Stimulated activated CD8-positive, alpha-beta memory T cell treated with anti-CD3 and anti-CD28 coated beads, Interleukin-12 subunit alpha, Interleukin-12 subunit beta, amount 100 ng/mL, for 24 hours (primary cell): ENCODE data around the gene ABCF1.

ENCODE experiments used
- DNase-seq: peaks from one replicate; pipeline ENCODE4 v3.0.0-alpha.2; 2020; ENCODE audit errors: extremely low read depth

The ABCF1 gene

DNA sequence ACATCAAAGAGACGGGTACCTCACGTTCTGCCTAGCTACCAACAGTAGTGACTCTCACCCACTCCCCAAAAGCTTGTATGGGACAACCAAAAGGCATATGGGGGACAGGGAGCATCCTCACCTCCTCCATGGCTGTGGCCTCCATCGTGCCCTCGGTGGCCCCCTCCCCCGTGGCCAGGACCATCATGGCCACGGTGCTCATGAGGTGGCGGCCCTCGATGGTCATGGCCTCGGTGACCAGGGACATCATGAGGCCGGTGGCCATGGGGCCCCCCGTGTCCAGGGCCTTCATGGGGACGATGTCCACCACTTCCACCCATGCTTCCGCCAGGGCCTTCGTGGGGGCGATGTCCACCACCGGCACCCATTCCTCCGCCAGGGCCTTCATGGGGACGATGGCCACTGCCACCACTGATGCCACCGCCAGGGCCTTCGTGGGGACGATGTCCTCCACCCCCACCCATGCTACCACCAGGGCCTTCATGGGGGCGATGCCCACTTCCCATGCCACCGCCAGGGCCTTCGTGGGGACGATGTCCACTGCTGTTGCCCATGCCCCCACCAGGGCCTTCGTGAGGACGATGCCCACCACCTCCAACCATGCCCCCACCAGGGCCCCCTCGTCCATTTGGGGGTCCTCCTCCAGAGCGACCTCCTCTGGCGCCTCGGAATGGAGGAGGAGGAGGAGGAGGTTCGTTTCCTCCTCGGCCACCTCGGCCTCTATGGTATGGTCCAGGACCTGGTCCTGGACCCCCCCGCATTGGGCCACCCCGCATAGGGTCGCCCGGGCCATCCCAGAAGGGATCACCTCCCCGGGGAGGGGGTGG lies 30.8 kb downstream of the ABCF1 start:
- no peak for DNase-seq

DNA sequence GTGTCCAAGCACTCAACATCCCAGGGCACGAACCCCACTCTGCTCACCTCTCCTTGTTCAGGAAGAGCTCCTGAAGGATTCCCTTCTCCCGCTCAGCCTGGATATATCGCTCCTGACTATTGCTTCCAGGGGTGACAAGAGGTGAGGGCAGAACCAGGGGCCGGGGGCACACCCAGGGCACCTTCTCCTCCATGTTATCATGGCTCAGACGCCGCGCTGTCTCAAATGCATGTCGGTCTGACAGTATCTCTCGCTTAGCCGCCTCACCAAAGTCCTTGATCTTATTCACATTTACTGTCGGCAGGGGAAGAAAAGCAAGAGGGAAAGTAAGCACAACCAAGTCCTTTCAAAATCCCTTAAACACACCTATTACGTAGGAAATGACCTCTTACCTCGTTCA lies 32.7 kb downstream of the ABCF1 start:
- no peak for DNase-seq

DNA sequence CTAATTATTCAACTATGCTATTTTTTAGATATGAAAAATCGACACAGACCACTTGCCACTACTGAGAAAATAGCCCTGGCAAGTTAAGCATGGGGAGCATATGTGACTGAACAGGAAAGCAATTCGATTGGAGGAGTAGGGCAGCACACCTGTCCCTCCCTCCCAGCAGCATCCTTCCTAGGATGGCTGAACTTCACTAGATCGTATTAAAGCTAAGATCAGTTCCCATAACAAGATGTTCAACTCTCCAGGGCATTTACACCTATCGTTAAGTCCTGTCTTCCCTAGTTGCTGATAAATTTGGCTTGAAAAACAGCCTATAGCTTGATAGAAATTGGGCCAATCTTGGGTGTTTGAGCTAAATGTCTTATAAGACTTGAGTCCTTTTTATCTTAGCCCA lies 38.8 kb downstream of the ABCF1 start:
- DNase-seq = no peak

DNA sequence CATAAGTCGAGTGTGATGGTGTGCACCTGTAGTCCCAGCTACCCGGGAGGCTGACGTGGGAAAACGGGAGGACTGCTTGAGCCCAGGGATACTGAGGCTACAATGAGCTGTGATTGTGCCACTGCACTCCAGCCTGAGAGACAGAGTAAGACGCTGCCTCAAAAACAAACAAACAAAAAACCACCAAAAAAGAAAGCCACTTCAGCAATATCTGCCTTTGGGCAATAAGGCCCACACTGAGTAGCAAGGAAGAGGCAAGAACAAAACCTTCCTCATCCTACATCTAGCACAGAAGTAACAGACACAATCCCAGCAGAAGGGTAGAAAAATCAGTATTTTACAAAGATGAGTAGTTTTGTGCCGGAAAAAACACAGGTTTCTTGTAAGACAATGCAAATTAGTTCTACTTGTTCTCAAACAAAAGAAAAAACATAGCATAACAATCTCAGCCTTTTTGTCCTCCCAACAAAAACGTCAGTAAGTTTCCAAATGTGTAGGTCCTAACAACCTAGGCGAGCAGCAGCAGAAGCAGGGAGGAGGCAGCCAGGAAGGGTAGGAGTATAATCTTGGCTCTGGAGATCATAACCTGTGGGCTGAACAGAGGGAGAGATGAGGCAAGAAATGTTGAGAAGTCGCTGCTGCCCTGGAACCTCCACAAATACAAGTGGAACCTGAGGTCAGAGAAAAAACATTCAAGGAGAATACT lies 40.1 kb downstream of the ABCF1 start:
- no peak for DNase-seq

DNA sequence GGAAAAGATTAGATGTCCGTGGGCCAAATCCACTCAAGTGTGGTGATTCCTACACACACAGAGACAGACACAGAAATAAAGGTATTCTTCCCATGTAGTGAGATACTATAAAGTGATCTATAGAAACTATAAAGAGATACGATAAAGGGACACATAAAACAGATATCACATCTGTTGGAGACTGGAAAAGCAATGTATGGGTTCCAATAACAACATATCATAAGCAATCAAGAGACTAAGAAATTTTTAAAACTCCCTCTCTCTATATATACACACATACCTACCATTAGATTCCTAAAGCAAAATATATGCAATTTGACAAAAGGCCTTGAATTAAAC lies 40.6 kb downstream of the ABCF1 start:
- DNase-seq = no peak

DNA sequence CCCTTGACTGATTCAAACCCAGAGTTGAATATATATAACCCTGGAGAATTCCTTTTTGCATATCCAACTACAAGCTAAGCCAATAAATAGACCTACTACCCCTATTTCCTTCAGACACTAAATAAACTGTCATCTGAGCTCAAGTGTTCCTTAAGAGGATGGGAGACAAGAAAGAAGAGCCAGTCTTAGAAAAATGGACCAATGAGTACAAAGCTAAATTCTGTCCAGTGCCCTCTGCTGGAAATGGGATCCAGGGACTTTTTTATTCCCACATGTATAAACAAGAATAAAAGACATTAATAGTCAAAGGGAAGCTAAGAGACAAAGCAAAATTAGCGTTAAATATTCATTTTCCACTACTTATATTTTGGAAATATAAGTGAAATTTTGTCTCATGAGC lies 41.0 kb downstream of the ABCF1 start:
- DNase-seq = no peak

DNA sequence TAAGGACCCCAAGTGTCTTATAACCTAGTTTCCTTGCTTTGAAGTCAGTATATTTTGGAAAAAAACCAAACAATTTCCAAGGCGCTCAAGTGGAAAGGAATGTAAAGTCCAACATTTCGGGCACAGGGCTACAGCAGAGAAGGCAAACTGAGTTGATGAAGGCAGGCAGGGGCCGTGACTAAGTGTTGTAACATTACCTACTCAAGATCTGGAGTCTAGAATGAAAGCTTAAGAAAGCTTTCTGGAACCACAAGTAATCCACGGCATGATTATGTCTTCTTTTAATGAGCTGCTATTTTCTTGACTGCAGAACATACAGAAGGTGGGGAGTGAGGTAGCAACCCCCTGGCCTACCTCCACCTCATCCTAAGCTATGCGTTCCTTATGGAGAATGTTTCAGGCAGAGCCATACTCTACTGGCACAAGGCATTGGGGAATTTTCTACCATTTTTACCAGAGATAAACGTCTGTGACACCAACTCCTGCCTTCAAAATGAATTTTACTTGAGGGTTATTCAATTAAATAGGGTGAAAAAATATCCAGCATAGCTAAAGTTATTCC lies 41.5 kb downstream of the ABCF1 start:
- no peak for DNase-seq

DNA sequence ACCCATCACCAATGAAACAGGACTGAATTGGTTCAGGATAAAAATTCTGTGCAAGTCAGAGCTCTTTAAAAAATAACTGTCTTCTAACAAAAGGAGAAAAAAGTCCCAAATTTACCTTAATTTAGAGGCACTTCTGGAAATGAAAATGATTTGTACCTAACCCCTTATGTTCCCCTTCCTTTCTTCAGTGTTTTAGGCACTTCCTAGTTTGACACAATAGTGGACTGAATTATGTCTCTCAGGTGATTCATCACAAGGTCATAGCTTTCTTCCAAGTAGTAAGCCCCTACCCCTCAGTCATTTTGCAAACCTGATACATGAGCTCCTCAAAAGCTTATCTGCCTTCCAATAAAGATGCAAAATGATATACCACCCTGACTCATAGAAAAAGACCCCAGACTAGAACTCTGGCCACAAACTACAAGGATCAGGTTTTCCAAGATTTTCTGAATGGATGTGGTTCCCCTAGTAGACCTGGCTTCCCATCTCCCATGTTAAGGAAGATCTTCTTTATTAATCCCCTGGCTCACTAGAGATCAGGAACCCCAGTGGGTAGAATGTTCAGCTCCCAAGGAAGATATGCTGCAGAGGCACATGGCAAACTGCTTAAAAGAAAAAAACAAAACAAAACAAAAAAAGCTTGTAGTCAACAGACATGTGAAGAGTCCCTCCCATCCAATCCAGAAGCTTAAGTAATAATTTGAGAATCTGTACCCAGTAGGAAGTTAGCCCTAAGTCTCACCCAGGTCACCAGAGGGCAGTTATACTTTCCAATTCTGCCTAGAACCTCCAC lies 42.2 kb downstream of the ABCF1 start:
- no peak for DNase-seq

DNA sequence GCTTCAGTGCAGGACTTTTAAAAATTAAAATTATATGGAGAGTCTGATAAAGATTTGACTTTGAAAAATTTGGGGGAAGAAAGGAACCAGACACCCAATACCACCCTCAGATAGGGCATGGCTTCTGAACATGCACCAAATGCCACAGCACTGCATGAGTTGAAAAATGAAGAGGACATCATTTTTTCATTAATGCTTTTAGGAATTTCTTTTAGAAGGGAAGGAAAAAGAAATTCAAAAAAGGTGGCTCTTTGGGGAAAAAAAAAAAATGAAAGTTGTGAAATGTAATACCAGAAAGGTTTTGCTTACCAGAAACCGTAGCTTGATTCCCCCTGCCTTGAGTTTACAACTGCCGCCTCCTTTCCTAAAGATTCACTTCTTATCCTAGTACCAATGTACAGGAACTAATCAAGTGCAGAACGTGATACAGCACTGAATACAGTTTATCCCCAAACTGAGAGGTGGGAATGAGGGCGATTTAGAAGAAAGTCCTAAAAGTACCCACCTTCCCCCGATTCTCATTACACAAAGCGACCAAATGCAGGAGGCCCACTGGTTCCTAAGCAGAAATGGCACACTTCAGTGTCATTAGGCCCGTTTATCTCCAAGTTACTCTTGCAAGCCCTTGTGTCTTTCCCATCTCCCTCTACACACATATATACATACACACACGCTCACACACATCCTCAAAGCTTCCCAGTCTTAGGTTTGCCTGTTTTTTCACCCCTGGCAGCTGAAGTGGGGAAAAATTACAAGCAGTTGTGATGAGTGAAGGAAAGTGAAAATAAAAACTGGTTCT lies 43.0 kb downstream of the ABCF1 start:
- DNase-seq = no peak

DNA sequence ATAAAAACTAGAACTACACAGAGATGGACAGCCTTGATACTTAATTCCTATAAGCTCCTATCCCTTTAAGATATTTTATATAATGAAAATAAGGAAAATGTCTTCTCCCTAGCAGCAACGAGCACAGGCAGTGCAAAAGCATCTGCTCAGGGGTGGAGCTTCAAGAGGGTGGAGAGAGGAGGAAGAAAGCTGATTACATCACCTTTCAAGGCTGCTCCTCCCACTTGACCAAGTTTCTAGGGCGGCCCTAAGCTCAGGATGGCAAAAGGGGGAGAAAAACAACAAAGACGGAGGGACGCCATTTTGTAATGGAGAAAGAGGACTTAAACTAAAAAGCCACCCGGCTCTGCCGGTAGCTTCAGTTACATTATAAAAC lies 43.6 kb downstream of the ABCF1 start:
- peak; percentile 61 for DNase-seq

DNA sequence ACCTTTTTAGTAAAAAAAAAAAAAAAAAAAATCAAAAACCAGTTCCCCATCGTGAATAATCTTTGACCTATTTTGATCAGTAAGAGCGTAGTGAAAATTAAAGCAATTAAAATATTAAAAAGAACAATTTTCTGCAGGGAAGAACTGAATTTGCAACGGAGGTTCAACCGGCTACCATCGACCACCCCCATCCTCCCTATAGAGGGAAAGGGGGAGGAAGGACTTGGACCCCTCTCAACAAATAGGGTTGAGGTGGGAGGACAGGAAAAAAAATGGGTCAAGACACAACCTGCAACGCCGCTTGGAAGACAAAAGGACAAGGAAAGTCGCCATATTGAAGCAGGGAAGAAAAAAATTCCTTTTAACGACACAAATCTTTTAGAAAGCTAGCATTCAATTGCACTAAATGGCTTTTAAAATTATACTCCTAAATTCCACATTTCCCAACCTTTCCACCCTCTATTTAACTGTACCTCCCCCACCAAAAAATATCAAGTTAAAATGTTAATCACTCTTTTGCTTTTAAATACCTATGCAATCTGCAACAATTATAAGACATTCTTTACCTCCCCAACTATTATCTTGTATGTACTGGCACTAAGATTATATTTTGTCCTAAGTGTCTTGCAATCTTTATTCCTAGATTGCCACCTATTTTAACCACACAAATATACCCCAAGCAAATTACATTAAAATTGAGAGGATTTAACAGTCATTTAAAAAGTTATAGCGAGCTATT lies 44.1 kb downstream of the ABCF1 start:
- no peak for DNase-seq

DNA sequence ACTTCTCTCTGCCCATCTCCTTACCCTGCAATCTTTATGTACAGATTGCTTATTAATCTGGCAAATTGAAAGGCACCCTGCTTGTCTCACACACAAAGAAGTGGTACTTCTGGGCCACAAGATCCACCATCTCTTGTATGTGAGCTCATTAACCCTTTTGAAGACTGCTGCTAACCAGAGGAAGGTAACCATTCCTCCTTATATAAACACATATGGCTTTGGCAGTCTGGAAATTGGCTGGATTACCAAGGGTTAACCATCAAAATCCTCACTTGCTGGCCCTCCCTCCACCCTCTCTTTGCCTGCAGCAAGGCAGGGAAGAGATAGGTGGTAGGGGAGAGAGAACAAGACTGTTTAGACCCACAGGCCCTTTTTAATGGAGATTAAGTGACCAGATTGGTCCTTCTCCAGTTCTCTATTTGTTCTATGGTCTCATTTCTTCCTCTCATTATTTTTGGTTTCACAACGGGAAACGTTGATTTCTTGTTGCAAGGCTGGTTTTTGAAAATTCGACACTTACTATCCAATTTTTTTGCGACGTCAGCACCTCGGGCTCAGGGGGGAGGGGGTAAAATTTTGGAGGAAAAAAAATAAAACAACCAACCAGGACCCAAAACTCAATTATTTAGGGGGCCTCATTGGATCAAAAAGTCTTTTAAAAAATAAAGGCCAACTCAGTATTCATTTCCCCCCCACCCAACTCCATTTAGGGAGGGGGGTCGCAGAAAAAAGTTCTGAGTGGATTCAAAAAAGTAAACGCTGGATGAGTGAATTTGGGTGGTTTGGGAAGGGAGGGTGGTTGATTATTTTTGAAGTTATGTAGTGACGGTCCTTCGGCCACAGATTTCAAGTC lies 44.9 kb downstream of the ABCF1 start:
- DNase-seq = no peak

DNA sequence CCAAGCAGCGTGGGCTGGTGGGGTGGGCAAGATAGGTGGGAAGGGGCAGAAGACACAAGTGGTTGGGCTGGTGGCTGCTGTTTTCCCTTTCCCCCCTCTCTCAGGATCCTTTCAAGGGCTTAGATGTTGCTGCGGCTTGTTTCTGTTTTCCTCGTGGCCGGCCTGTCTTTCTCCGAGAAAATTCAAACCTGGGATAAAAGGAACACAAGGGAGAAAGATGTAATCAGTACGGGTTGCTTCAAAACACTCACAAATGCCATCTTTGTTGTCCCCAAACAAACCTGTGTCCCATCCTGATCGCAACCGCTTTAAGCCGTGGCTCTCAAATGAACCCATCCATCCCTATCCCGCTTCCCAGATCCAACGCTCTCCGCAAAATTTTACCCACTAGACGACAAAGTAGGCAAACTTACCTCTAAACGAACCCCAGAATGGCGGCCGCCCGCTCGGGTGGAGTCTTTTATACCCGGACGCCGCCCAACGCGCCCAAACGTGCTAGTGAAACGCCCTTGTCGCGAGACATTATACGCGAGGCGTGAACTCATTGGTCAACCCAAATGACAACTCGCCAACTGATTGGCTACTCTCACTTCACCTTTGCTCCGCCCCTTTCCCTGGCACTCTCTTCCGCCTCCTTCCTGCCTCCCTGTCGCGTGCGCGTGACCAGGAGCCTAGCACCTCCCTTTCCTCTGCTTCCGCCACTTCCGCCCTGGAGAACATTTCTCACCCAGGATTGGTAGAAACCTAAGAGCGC lies 45.7 kb downstream of the ABCF1 start, which contains the start of gene PPP1R10:
Gene PPP1R10 (minus strand): TSS at position 433 of the 754 bp plus-strand sequence. CDS start 7,299 bp downstream, outside the sequence.
- DNase-seq = peak; percentile 96

DNA sequence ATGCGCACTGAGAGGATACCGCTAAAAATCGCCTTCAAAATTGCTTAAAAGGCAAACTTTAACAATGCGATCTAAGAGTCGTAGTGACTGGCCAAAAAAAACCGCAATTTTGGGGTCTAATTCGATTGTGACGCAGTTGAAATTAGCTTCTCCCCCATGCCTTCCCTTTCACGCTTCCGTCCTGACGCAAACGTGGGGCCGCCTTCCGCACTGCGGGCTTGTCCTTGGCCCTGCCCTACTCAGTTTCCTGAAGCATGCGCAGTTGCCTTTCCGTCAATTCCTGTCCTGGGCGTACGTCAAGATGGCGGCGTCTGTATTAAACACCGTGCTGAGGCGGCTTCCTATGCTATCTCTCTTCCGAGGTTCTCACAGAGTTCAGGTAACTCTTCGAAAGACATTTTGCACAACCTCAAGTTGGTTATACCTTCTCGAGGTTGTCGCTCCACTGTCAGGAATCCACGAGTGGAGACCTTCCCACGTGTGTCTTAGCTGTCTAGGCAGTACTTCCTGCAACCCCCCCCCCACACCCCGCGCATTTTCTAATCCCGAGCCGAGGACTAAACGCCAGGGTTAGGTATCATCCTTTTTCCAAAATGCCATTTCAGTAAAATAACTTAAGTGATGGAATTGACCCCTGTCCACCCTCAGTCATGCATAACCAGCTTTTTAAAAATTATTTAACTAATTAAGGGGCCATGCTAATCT lies 46.5 kb downstream of the ABCF1 start, which contains the start of gene MRPS18B:
Gene MRPS18B (plus strand): TSS at position 276 of the 705 bp plus-strand sequence. CDS start 26 bp downstream, at position 302.
- DNase-seq = peak; percentile 91

DNA sequence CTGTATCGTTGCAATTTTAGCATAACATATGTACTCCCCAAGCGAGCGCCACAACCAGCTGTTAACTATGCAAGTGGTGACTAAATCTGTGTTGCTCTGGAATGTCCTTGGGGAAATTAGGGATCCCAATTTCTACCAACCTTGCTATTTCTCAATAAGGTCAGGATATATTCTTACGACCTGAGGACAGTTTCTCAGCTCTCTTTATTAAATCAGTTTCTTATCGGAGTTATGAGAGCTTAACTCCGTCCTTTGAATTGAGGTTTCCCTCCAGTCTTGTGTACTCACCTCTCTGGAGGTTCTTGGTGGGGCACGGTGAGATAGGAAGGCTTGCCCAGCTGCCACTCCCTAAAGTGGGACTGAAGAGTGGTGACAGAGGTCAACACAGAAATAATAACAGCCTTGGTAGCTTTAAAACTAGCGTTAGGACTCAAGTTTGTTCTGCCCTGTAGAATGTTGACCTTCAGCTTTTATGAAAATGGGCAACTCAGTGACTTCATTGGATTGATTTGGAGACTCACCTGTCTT lies 47.1 kb downstream of the ABCF1 start:
- no peak for DNase-seq

DNA sequence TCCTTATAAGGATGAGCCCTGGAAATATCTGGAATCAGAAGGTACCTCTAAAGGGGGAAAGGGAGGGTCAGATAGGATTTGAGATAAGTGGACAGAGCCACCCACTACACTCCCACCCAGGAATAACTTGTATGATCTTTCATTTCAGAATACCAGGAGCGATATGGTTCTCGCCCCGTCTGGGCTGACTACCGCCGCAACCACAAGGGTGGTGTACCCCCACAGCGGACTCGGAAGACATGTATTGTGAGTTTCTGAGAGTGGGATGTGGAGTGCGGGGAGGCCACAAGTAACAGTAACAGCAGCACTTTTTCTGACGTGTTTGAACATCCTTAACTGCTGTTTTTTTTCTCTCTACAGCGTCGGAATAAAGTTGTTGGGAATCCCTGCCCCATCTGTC lies 48.3 kb downstream of the ABCF1 start:
- DNase-seq = no peak

DNA sequence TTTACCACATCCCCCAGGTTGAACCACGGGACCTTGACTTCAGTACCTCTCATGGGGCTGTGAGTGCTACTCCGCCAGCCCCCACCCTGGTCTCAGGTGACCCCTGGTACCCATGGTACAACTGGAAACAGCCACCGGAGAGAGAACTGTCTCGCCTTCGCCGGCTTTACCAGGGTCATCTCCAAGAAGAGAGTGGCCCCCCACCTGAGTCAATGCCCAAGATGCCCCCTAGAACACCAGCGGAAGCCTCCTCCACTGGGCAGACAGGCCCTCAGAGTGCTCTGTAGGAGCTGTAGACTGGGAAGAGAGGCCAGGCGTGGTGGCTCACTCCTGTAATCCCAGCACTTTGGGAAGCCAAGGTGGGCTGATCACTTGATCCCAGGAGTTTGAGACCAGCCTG lies 54.3 kb downstream of the ABCF1 start:
- DNase-seq = no peak
